PC-9 (cell line): ENCODE measurements around the gene CDK5RAP3. TPM values are rescaled to one million over a fixed set of nuclear protein-coding genes. Genes with fewer than 3 reads are reported as not detected.
A peak's percentile ranks its signal among the peaks of the same experiment; 100 is the strongest.

Experiments used
- BruUV-seq: library from RNA; stranded (reverse); fragments of 400-500 nt; replicated peaks from 2 replicates; lab custom pipeline; 2021; lab: Mats Ljungman, UMichigan
- CTCF ChIA-PET: fragments of 300-600 bp; sonication (Branson Sonifier 250); formaldehyde crosslinking; loops from one replicate; lab custom pipeline; 2022; ENCODE audit warnings: antibody characterized with exemption; lab: Charles Lee
- POLR2A ChIA-PET: fragments of 300-600 bp; sonication (Branson Sonifier 250); formaldehyde crosslinking; loops from one replicate; lab custom pipeline; 2022; ENCODE audit warnings: antibody characterized with exemption; ENCODE audit not compliant: unreplicated experiment; lab: Charles Lee
- DNase-seq, 2 experiments: peaks; one replicate each; pipeline versions ENCODE4 v3.0.0 to v3.0.0-alpha.2; 2015 to 2022; ENCODE audit warnings: mixed read lengths in 1 of 2
- H2AFZ ChIP-seq: fragments of 200-600 bp; sonication (generic); 2 replicates; pipeline ENCODE4 v1.8.1; 2017; ENCODE audit warnings: antibody characterized with exemption
- H3F3A ChIP-seq: fragments of 200-600 bp; sonication (generic); 2 replicates; pipeline ENCODE4 v1.8.1; 2017; ENCODE audit warnings: antibody characterized with exemption, mild to moderate bottlenecking, low read depth; ENCODE audit not compliant: insufficient read depth
- H3K27ac ChIP-seq: fragments of 200-600 bp; sonication (generic); 2 replicates; pipeline ENCODE4 v1.6.1; 2016; ENCODE audit warnings: mixed run types
- H3K27me3 ChIP-seq: fragments of 200-600 bp; sonication (generic); 2 replicates; pipeline ENCODE4 v1.6.1; 2016; ENCODE audit warnings: low read depth, mixed run types; ENCODE audit not compliant: insufficient read depth
- H3K36me3 ChIP-seq: fragments of 200-600 bp; sonication (generic); 2 replicates; pipeline ENCODE4 v1.6.1; 2016; ENCODE audit warnings: low read depth, mixed run types
- H3K4me1 ChIP-seq: fragments of 200-600 bp; sonication (generic); replicated peaks from 2 replicates; pipeline ENCODE4 v1.6.1; 2016; ENCODE audit warnings: mixed run types; ENCODE audit not compliant: insufficient read depth
- H3K4me2 ChIP-seq: fragments of 200-600 bp; sonication (generic); 2 replicates; pipeline ENCODE4 v1.6.1; 2017; ENCODE audit warnings: mixed run types
- H3K4me3 ChIP-seq: fragments of 200-600 bp; sonication (generic); 2 replicates; pipeline ENCODE4 v1.6.1; 2016; ENCODE audit warnings: mixed run types
- H3K79me2 ChIP-seq: fragments of 200-600 bp; sonication (generic); 2 replicates; pipeline ENCODE4 v1.6.1; 2017; ENCODE audit warnings: low read depth, mixed run types
- H3K9me2 ChIP-seq: fragments of 200-600 bp; sonication (generic); 2 replicates; pipeline ENCODE4 v1.8.1; 2017; ENCODE audit warnings: mild to moderate bottlenecking; ENCODE audit not compliant: insufficient read depth
- H3K9me3 ChIP-seq: fragments of 200-600 bp; sonication (generic); 2 replicates; pipeline ENCODE4 v1.8.1; 2016; ENCODE audit warnings: low read depth; ENCODE audit not compliant: insufficient read depth
- H4K20me1 ChIP-seq: fragments of 200-600 bp; sonication (generic); 2 replicates; pipeline ENCODE4 v1.8.1; 2017; ENCODE audit not compliant: insufficient read depth
- EZH2 ChIP-seq: fragments of 200-600 bp; sonication (generic); IDR thresholded peaks from 2 replicates; pipeline ENCODE4 v1.8.0; 2017; ENCODE audit warnings: antibody characterized with exemption, low read depth
- intact Hi-C: fragments of 100-400 bp; cut with micrococcal nuclease; formaldehyde crosslinking; loops from one replicate; pipeline ENCODE4 v1.10.0; 2022; ENCODE audit not compliant: unreplicated experiment
- total RNA-seq: library from RNA; stranded (reverse); gene quantifications from 2 replicates; pipeline ENCODE4 v1.2.3, GENCODE V29; 2021
- TF ChIP-seq, protein P1 (sequence below): fragments of 200-600 bp; sonication (generic); conservative IDR thresholded peaks from 2 replicates; pipeline ENCODE4 v1.6.1; 2017; ENCODE audit warnings: mixed run types, antibody characterized with exemption, mild to moderate bottlenecking, moderate library complexity

CDK5RAP3 gene
- total RNA-seq, 1 experiment from 2014 or later: 147 TPM

DNA sequence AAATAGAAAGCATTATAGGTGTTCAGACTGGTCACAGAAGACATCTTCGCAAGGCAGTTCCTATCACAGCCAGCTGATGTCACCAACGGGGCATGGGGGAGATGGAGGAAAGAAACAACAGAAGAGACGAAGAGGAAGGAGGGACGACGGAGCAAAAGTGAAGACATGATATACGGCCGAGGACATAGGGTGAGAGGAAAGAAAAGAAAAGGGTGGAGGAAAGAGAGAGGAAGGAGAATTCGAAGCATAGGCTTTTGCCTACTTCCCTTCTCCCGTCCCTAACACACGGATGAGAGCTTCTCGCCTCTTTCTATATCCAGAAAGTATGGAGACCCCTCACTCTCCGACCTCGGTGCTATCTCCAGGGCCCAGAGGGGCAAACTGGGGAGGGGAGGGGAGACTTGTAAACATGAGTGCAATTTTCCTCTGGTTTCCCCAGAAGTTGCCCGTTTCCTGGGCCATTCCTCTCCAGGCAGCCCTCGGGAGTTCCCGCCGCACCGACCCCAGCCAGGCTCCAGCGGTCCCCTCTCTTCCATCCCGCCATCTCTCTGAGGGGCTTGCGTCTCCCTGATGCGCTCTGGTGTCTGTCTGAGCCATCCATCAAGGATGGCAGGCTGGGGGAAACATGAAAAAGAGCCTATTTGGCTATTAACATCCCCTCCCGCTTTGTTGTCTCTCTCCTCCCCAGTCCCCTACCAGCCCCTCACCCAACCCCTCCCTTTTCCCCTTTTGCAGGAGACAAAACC, 40.7 kb downstream of the CDK5RAP3 start:
- no peak overlapping the region for H3K27ac ChIP-seq
- H3K36me3 ChIP-seq: no peaks in the 10 kb centered on the region
- intact Hi-C loops: no loop called here
- no TSS peak for BruUV-seq
- no peaks in the 10 kb centered on the region for H3K9me2 ChIP-seq
- TF ChIP-seq, protein P1, sequence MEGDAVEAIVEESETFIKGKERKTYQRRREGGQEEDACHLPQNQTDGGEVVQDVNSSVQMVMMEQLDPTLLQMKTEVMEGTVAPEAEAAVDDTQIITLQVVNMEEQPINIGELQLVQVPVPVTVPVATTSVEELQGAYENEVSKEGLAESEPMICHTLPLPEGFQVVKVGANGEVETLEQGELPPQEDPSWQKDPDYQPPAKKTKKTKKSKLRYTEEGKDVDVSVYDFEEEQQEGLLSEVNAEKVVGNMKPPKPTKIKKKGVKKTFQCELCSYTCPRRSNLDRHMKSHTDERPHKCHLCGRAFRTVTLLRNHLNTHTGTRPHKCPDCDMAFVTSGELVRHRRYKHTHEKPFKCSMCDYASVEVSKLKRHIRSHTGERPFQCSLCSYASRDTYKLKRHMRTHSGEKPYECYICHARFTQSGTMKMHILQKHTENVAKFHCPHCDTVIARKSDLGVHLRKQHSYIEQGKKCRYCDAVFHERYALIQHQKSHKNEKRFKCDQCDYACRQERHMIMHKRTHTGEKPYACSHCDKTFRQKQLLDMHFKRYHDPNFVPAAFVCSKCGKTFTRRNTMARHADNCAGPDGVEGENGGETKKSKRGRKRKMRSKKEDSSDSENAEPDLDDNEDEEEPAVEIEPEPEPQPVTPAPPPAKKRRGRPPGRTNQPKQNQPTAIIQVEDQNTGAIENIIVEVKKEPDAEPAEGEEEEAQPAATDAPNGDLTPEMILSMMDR: peak; percentile 66
- TF ChIP-seq EZH2: no peak
- ChIA-PET POLR2A (interaction anchor here (0.6 kb wide), 1 partner anchor 70 kb away, joined by 3 read pairs; the partner anchor contains the start of gene PNPO), CTCF (interaction anchor here (0.6 to 0.8 kb wide), 2 partner anchors 38 to 867 kb away, joined by 3 to 4 read pairs; no protein-coding TSS in a partner anchor)
- no peaks in the 10 kb centered on the region for H3K27me3 ChIP-seq
- H3K9me3 ChIP-seq: no peaks in the 10 kb centered on the region
- H3F3A ChIP-seq: peaks cover 6% of the 10 kb centered on the region
- H4K20me1 ChIP-seq: no peaks in the 10 kb centered on the region
- H3K4me2 ChIP-seq: peak overlapping the region; percentile 69
- peak overlapping the region; percentile 79 for H2AFZ ChIP-seq
- DNase-seq: peak in 1 of 2 experiments; percentile 35
- H3K4me1 ChIP-seq: 0 out of 2 replicates have a peak, but pooled peaks cover 4% of the 10 kb centered on the region
- H3K79me2 ChIP-seq: no peaks in the 10 kb centered on the region
- peak overlapping the region; percentile 23; the same call in 1 of the 2 replicates for H3K4me3 ChIP-seq

DNA sequence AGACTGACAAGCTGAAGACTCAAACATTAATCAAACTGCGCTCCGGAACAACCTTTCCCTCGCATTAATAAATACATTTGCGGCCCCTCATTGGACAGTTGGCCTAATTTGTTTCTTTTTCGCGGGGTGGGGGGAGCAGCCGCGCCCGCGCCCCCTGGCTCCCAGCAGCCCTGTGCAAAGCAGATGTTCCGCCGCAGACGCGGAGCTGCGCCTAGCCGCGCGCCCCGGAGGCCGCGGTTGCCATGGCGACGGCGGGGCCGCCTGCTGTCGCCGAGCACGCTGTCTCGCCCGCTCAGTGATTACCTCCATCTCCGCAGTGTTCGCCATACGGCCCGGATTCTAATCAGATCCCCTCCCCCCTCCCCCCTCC, 41.2 kb downstream of the CDK5RAP3 start:
- Histone ChIP-seq H3K4me1 (0 out of 2 replicates have a peak, but pooled peaks cover 4% of the 10 kb centered on the region), H3K4me3 (no peak overlapping the region), H3K9me3 (no peaks in the 10 kb centered on the region), H3K4me2 (no peak overlapping the region), H2AFZ (no peak overlapping the region), H4K20me1 (no peaks in the 10 kb centered on the region), H3K9me2 (no peaks in the 10 kb centered on the region), H3F3A (peaks cover 8% of the 10 kb centered on the region), H3K36me3 (no peaks in the 10 kb centered on the region), H3K27me3 (no peaks in the 10 kb centered on the region), H3K79me2 (no peaks in the 10 kb centered on the region), H3K27ac (no peak overlapping the region)
- TF ChIP-seq, protein P1: no peak
- no peak for TF ChIP-seq EZH2
- intact Hi-C loops: no loop called here
- CTCF ChIA-PET: interaction anchor here (0.8 kb wide), 1 partner anchor 867 kb away, joined by 4 read pairs; no protein-coding TSS in a partner anchor
- BruUV-seq: no TSS peak
- no peak for DNase-seq
- POLR2A ChIA-PET: no interaction called here

DNA sequence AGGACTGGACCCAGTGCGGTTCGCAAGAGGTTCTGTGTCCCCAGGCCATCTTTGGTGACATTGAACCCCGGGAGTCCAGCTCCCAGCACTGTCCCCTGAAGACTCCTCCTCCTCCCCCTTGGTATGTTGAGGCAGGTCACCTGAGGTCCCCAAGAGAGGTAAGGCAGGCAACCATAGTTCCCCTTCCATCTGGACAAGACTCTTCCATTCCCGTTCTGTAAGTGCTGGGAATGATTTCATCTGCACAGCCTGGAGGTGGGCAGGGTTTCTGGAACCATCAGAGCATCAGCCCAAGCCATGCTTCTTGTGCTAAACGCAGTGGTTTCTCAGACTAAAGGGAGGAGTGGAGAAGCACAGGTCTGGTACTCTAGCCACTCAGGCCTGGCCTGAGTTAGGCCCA, 41.7 kb downstream of the CDK5RAP3 start:
- no peaks in the 10 kb centered on the region for H3K9me2 ChIP-seq
- TF ChIP-seq EZH2: no peak
- TF ChIP-seq, protein P1: no peak
- H3K27ac ChIP-seq: no peak overlapping the region
- H3F3A ChIP-seq: peaks cover 8% of the 10 kb centered on the region
- no peaks in the 10 kb centered on the region for H3K79me2 ChIP-seq
- ChIA-PET POLR2A (no interaction called here), CTCF (interaction anchor here (0.8 kb wide), 1 partner anchor 866 kb away, joined by 4 read pairs; no protein-coding TSS in a partner anchor)
- no peaks in the 10 kb centered on the region for H3K36me3 ChIP-seq
- intact Hi-C loops: no loop called here
- no TSS peak for BruUV-seq
- no peak overlapping the region for H3K4me2 ChIP-seq
- H3K27me3 ChIP-seq: no peaks in the 10 kb centered on the region
- no peak overlapping the region for H2AFZ ChIP-seq
- no peaks in the 10 kb centered on the region for H4K20me1 ChIP-seq
- no peaks in the 10 kb centered on the region for H3K9me3 ChIP-seq
- H3K4me3 ChIP-seq: no peak overlapping the region
- no peak for DNase-seq
- H3K4me1 ChIP-seq: 0 out of 2 replicates have a peak, but pooled peaks cover 4% of the 10 kb centered on the region
